Activated CD4-positive, alpha-beta T cell treated with anti-CD3 and anti-CD28 coated beads for 1 hour (primary cell): ENCODE measurements around the gene FADS3.
"Not testable (repeated sequence)": the region's sequence is repeated elsewhere in the genome, so short reads cannot be mapped to it uniquely, and the experiment has no call there.

ENCODE experiments used
- DNase-seq: peaks from one replicate; pipeline ENCODE4 v3.0.0-alpha.2; 2020

Gene FADS3

GRCh38 chr11:61897387-61898246, 6.3 kb upstream of the FADS3 start:
- peak; percentile 67 for DNase-seq

GRCh38 chr11:61896665-61897386, 5.5 kb upstream of the FADS3 start:
- no peak for DNase-seq

GRCh38 chr11:61895718-61896059, 4.3 kb upstream of the FADS3 start:
- no peak for DNase-seq

GRCh38 chr11:61895046-61895717, 3.8 kb upstream of the FADS3 start:
- DNase-seq: no peak

- no peak for DNase-seq
These were observed 2.6 kb upstream of the FADS3 start for GRCh38 chr11:61893981-61894380.

- DNase-seq: no peak
These were observed 683 bp upstream of the FADS3 start for GRCh38 chr11:61892085-61892370.

GRCh38 chr11:61890529-61891330, 615 bp downstream of the FADS3 start:
- DNase-seq: no peak

- DNase-seq: no peak
These were observed 1.5 kb downstream of the FADS3 start for GRCh38 chr11:61889831-61890230.

- no peak for DNase-seq
These were observed 2.8 kb downstream of the FADS3 start for GRCh38 chr11:61888590-61888989.

- DNase-seq: no peak
These were observed 3.4 kb downstream of the FADS3 start for GRCh38 chr11:61887839-61888494.

- DNase-seq: no peak
These were observed 4.7 kb downstream of the FADS3 start for GRCh38 chr11:61886643-61887042.

- no peak for DNase-seq
These were observed 5.4 kb downstream of the FADS3 start for GRCh38 chr11:61885784-61886580.

GRCh38 chr11:61885166-61885778, 6.1 kb downstream of the FADS3 start:
- no peak for DNase-seq

GRCh38 chr11:61883947-61884346, 7.4 kb downstream of the FADS3 start:
- DNase-seq: no peak

GRCh38 chr11:61883327-61883726, 8.0 kb downstream of the FADS3 start:
- no peak for DNase-seq

GRCh38 chr11:61882879-61883278, 8.5 kb downstream of the FADS3 start:
- no peak for DNase-seq

- DNase-seq: not testable (repeated sequence)
These were observed 9.1 kb downstream of the FADS3 start for GRCh38 chr11:61882267-61882666.

GRCh38 chr11:61881397-61881796, 9.9 kb downstream of the FADS3 start:
- no peak for DNase-seq

- no peak for DNase-seq
These were observed 10.9 kb downstream of the FADS3 start for GRCh38 chr11:61880454-61880853.

- no peak for DNase-seq
These were observed 11.3 kb downstream of the FADS3 start for GRCh38 chr11:61880031-61880430.

- no peak for DNase-seq
These were observed 12.2 kb downstream of the FADS3 start for GRCh38 chr11:61879152-61879551.
